DND-41 (cell line): ENCODE measurements around the gene PP2D1.

Experiments used
- EZH2 ChIP-seq: IDR thresholded peaks from 3 replicates; pipeline ENCODE4 v1.6.1; 2012; ENCODE audit warnings: borderline replicate concordance, low read depth, mild to moderate bottlenecking, moderate library complexity, low read length, inconsistent platforms; ENCODE audit not compliant: severe bottlenecking
- TF ChIP-seq, protein P1 (sequence below): IDR thresholded peaks from 2 replicates; pipeline ENCODE4 v1.5.1; 2012; ENCODE audit warnings: borderline replicate concordance, low read length, moderate library complexity, mild to moderate bottlenecking; ENCODE audit not compliant: poor library complexity, severe bottlenecking; ENCODE audit errors: extremely low read depth

DNA sequence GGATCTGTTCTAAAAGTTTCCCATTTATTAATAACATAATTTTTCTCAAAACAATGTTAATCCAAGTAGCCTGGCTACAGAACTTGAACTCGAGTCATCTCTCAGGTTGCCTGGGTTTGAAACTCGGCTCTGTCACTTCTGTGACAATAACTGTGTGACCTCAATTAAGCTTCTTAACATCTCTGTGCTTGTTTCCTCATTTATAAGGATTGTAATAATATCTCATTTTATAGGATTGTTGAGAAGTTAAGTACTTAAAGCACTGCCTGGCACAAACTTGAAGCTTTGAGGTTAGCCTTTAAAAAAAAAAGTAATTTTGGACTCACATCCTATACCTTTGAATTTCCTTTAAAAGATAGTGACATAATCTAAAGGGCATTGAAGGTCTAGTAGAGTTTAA is 61.7 kb downstream of the PP2D1 start:
- TF ChIP-seq, protein P1, sequence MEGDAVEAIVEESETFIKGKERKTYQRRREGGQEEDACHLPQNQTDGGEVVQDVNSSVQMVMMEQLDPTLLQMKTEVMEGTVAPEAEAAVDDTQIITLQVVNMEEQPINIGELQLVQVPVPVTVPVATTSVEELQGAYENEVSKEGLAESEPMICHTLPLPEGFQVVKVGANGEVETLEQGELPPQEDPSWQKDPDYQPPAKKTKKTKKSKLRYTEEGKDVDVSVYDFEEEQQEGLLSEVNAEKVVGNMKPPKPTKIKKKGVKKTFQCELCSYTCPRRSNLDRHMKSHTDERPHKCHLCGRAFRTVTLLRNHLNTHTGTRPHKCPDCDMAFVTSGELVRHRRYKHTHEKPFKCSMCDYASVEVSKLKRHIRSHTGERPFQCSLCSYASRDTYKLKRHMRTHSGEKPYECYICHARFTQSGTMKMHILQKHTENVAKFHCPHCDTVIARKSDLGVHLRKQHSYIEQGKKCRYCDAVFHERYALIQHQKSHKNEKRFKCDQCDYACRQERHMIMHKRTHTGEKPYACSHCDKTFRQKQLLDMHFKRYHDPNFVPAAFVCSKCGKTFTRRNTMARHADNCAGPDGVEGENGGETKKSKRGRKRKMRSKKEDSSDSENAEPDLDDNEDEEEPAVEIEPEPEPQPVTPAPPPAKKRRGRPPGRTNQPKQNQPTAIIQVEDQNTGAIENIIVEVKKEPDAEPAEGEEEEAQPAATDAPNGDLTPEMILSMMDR, result no peak
- TF ChIP-seq EZH2, result no peak
